Lower leg skin (tissue), 4 donors: Measurements from ENCODE around the gene ABL2. TPM values are rescaled to one million over a fixed set of nuclear protein-coding genes. Genes with fewer than 3 reads are reported as not detected.

Source experiments
- DNase-seq, 2 donors: peaks; one replicate each; pipeline ENCODE4 v3.0.0-alpha.2; 2019; ENCODE audit warnings: low spot score in 2 of 2
- H3K4me3 ChIP-seq: fragments of 200-600 bp; sonication (generic); 2 replicates; pipeline ENCODE4 v1.5.1; 2017; ENCODE audit warnings: mild to moderate bottlenecking, low read depth; ENCODE audit not compliant: poor library complexity, severe bottlenecking
- CTCF ChIP-seq, 3 donors: fragments of 450-650 bp; IDR thresholded peaks; one replicate each; pipeline ENCODE4 v1.5.1; 2016; ENCODE audit warnings: antibody characterized with exemption in 3 of 3, mild to moderate bottlenecking in 3 of 3, moderate library complexity in 2 of 3
- POLR2A ChIP-seq, 2 donors: fragments of 450-650 bp; IDR thresholded peaks; one replicate each; pipeline ENCODE4 v1.6.1; 2016 to 2017; ENCODE audit warnings: antibody characterized with exemption in 2 of 2, mild to moderate bottlenecking in 1 of 2, moderate library complexity in 1 of 2
- WGBS, 2 donors: methylation state at CpG; one replicate each; pipeline ENCODE4 v1.1.5; 2018; 5-methylcytosine and 5-hydroxymethylcytosine counted together
- intact Hi-C: fragments of 100-400 bp; cut with DNase I; formaldehyde crosslinking; loops from one replicate; pipeline ENCODE4 v1.15.0; 2023; ENCODE audit warnings: low total_unique reads
- total RNA-seq, 4 donors: library from RNA; depleted of rRNA; stranded (reverse); fragments of >200 nt; gene quantifications; one replicate each; pipeline ENCODE4 v1.1.0, GENCODE V29; 2016

Gene ABL2
- total RNA-seq, 4 donors from 2014 or later: 8.6 to 13.6 (median 11.5) TPM

- no peak overlapping the region for H3K4me3 ChIP-seq
- WGBS, 2 donors: 88 to 91% methylated on average over 8 of the region's 8 CpGs
- intact Hi-C loops: no loop called here
- TF ChIP-seq POLR2A (IDR thresholded peaks at IDR 0.05) (no peak), CTCF (IDR thresholded peaks at IDR 0.05) (no peak)
- no peak for DNase-seq
Measured at GRCh38 chr1:179061360-179062282, 167.9 kb downstream of the ABL2 start.

GRCh38 chr1:179058487-179059483 lies 170.7 kb downstream of the ABL2 start:
- intact Hi-C loops: no loop called here
- no peak for TF ChIP-seq POLR2A (IDR thresholded peaks at IDR 0.05)
- no peak for TF ChIP-seq CTCF (IDR thresholded peaks at IDR 0.05)
- WGBS, 2 donors: 93 to 96% methylated on average over 3 of the region's 3 CpGs

GRCh38 chr1:179055937-179056336 lies 173.5 kb downstream of the ABL2 start:
- no peak for DNase-seq
- H3K4me3 ChIP-seq: no peak overlapping the region
- WGBS, 2 donors: 96% methylated on average over 2 of the region's 2 CpGs
- intact Hi-C loops: no loop called here
- TF ChIP-seq POLR2A (IDR thresholded peaks at IDR 0.05) (no peak), CTCF (IDR thresholded peaks at IDR 0.05) (no peak)

More at GRCh38 chr1:179058487-179059483, 170.7 kb downstream of the ABL2 start:
- no peak for DNase-seq
- H3K4me3 ChIP-seq: no peak overlapping the region

- WGBS, 2 donors: 90 to 94% methylated on average over 2 of the region's 2 CpGs
- TF ChIP-seq POLR2A (IDR thresholded peaks at IDR 0.05) (no peak), CTCF (IDR thresholded peaks at IDR 0.05) (no peak)
- DNase-seq: no peak
- intact Hi-C loops: no loop called here
- no peak overlapping the region for H3K4me3 ChIP-seq
Measured at GRCh38 chr1:179053486-179053885, 176.0 kb downstream of the ABL2 start.

GRCh38 chr1:179052776-179053175 lies 176.7 kb downstream of the ABL2 start:
- no peak for DNase-seq
- intact Hi-C loops: no loop called here
- WGBS, 2 donors: 91 to 96% methylated on average over 2 of the region's 2 CpGs
- TF ChIP-seq CTCF (IDR thresholded peaks at IDR 0.05): no peak
- H3K4me3 ChIP-seq: no peak overlapping the region

Other genes starting within 250 kb of the ABL2 start
- gene FAM20B, start 203.8 kb downstream of the ABL2 start, total RNA-seq: 10 to 100 TPM; 16.7 to 25.2 (median 20.3) TPM
- 10 to 100 TPM; 27.0 to 55.8 (median 48.2) TPM for gene TOR3A, start 147.6 kb downstream of the ABL2 start, total RNA-seq
- gene SOAT1, start 64.1 kb upstream of the ABL2 start, total RNA-seq: 10 to 100 TPM in 2 of 4 donors, 1 to 10 TPM in 2; 4.6 to 34.4 (median 17.7) TPM
- gene AXDND1, start 136.3 kb upstream of the ABL2 start, total RNA-seq: under 1 TPM in 1 of 4 donors, not detected in 3; 0.39 TPM